K562 (cell line): ENCODE results near the gene SYNPR. TPM values are rescaled to one million over a fixed set of nuclear protein-coding genes. Genes with fewer than 3 reads are reported as not detected.

ENCODE experiments used
- ATAC-seq: fragments of 200-7000 bp; cut with Tn5 transposase; 3 replicates; pipeline ENCODE4 v1.9.1; 2020; ENCODE audit warnings: moderate library complexity
- BruUV-seq: library from RNA; stranded (reverse); fragments of 400-500 nt; replicated peaks from 2 replicates; lab custom pipeline; 2021; lab: Mats Ljungman, UMichigan
- CTCF ChIA-PET: fragments of 300-600 bp; formaldehyde crosslinking; extraction: SDS; loops from one replicate; lab custom pipeline; 2021; ENCODE audit warnings: low intra/inter-chr PET ratio; lab: Yijun Ruan, JAX
- POLR2A ChIA-PET: fragments of 300-600, 350-650 bp; sonication (Branson Sonifier 250); formaldehyde crosslinking; extraction: SDS; loops from one replicate; lab custom pipeline; 2021; ENCODE audit warnings: antibody characterized with exemption, inconsistent platforms; lab: Yijun Ruan, JAX
- DNase-seq, 4 experiments: peaks; one replicate each; pipeline versions ENCODE4 v3.0.0 to v3.0.0-alpha.2; 2011 to 2018; ENCODE audit warnings: low spot score in 3 of 4, mixed read lengths in 3 of 4; ENCODE audit errors: extremely low read depth in 1 of 4
- FAIRE-seq: peaks from 2 replicates; lab custom pipeline; 2011; peaks lifted over from hg19 to GRCh38; lab: Jason Lieb, UNC
- H2AFZ ChIP-seq: 2 replicates; pipeline ENCODE4 v1.6.0; 2011; ENCODE audit warnings: low read depth, low read length, control low read depth, inconsistent platforms
- H3K27ac ChIP-seq: fragments of 200-600 bp; 3 replicates; pipeline ENCODE4 v1.8.0; 2011; ENCODE audit warnings: low read depth, mild to moderate bottlenecking, control low read depth, inconsistent platforms, low read length, moderate library complexity, mixed read lengths; ENCODE audit errors: extremely low read depth
- H3K27me3 ChIP-seq, 2 experiments: fragments of 300-600 bp in 1 of 2; 2 replicates in 1 of 2; 3 replicates in 1 of 2; pipeline versions ENCODE4 v1.6.0 to v1.8.0; 2011; ENCODE audit warnings: inconsistent platforms in 2 of 2, low read length in 2 of 2, mild to moderate bottlenecking in 1 of 2, mixed read lengths in 1 of 2, moderate library complexity in 1 of 2; ENCODE audit not compliant: control insufficient read depth in 2 of 2, insufficient read depth in 2 of 2
- H3K36me3 ChIP-seq: fragments of 300-600 bp; 3 replicates; pipeline ENCODE4 v1.8.0; 2011; ENCODE audit warnings: mild to moderate bottlenecking, low read length, inconsistent platforms; ENCODE audit not compliant: control insufficient read depth, insufficient read depth
- H3K4me1 ChIP-seq, 2 experiments: fragments of 200-600 bp in 1 of 2; replicated peaks in 1 of 2; 2 replicates in 1 of 2; 3 replicates in 1 of 2; pipeline versions ENCODE4 v1.5.1 to v1.8.0; 2011; ENCODE audit warnings: inconsistent platforms in 2 of 2, low read length in 2 of 2, mild to moderate bottlenecking in 1 of 2, mixed read lengths in 1 of 2, moderate library complexity in 1 of 2; ENCODE audit not compliant: control insufficient read depth in 2 of 2, insufficient read depth in 2 of 2
- H3K4me2 ChIP-seq: 2 replicates; pipeline ENCODE4 v1.6.1; 2011; ENCODE audit warnings: low read length, control low read depth, inconsistent platforms, mixed read lengths; ENCODE audit not compliant: insufficient read depth
- H3K4me3 ChIP-seq: fragments of 200-600 bp; sonication (generic), shearing (Covaris generic); 2 replicates; pipeline ENCODE4 v1.5.1; 2016; ENCODE audit warnings: control low read depth, inconsistent platforms
- H3K79me2 ChIP-seq: fragments of 200-600 bp; 3 replicates; pipeline ENCODE4 v1.8.0; 2011; ENCODE audit warnings: low read length, inconsistent platforms; ENCODE audit not compliant: control insufficient read depth, insufficient read depth
- H3K9ac ChIP-seq, 2 experiments: 2 replicates each; pipeline versions ENCODE4 v1.6.0 to v1.6.1; 2011; ENCODE audit warnings: low read depth in 2 of 2, low read length in 2 of 2, control low read depth in 1 of 2, inconsistent platforms in 1 of 2, mild to moderate bottlenecking in 1 of 2, mixed read lengths in 1 of 2; ENCODE audit not compliant: insufficient read depth in 1 of 2
- H3K9me1 ChIP-seq: one replicate; pipeline ENCODE4 v1.6.0; 2011; ENCODE audit warnings: inconsistent platforms, mild to moderate bottlenecking, low read length, moderate library complexity; ENCODE audit not compliant: control insufficient read depth, insufficient read depth
- H3K9me3 ChIP-seq: replicated peaks from 2 replicates; pipeline ENCODE4 v1.5.1; 2011; ENCODE audit warnings: low read depth, low read length, inconsistent platforms; ENCODE audit not compliant: control insufficient read depth, insufficient read depth
- H4K20me1 ChIP-seq: replicated peaks from 2 replicates; pipeline ENCODE4 v1.6.1; 2011; ENCODE audit warnings: low read length, inconsistent platforms, mixed read lengths; ENCODE audit not compliant: control insufficient read depth, insufficient read depth
- HINFP ChIP-seq: fragments of 450-650 bp; conservative IDR thresholded peaks from 2 replicates; pipeline ENCODE4 v1.6.1; 2016; ENCODE audit warnings: missing genetic modification characterization, low read depth, mild to moderate bottlenecking, control low read depth, missing compliant biosample characterization
- KLF1 ChIP-seq: fragments of 450-650 bp; IDR thresholded peaks from 2 replicates; pipeline ENCODE4 v1.6.1; 2016; ENCODE audit warnings: missing genetic modification characterization, missing compliant biosample characterization
- KLF6 ChIP-seq: fragments of 250-450 bp; sonication (Bioruptor Pico); IDR thresholded peaks from 2 replicates; pipeline ENCODE4 v1.4.0; 2020; ENCODE audit warnings: mild to moderate bottlenecking, moderate library complexity, borderline replicate concordance
- MIER1 ChIP-seq: fragments of 450-650 bp; IDR thresholded peaks from 2 replicates; pipeline ENCODE4 v1.6.1; 2016; ENCODE audit warnings: antibody characterized with exemption, mild to moderate bottlenecking, low read depth
- SMARCC2 ChIP-seq: fragments of 450-650 bp; IDR thresholded peaks from 2 replicates; pipeline ENCODE4 v1.6.1; 2017; ENCODE audit warnings: antibody characterized with exemption, moderate library complexity, mild to moderate bottlenecking, low read depth
- ZNF639 ChIP-seq, 2 experiments: fragments of 200-800 bp in 1 of 2; sonication (Bioruptor generic) in 1 of 2; sonication (generic) in 1 of 2; formaldehyde crosslinking in 1 of 2; IDR thresholded peaks in 1 of 2; conservative IDR thresholded peaks in 1 of 2; 2 replicates each; pipeline versions ENCODE4 v1.5.0 to v1.6.1; 2016 to 2020; ENCODE audit warnings: missing compliant biosample characterization in 1 of 2, missing genetic modification characterization in 1 of 2, missing genetic modification reagents in 1 of 2
- WGBS: fragments of 100-300 bp; shearing (Covaris generic); methylation state at CpG from one replicate; pipeline ENCODE4 v1.1.6; 2016; ENCODE audit warnings: low coverage, mixed read lengths; ENCODE audit not compliant: insufficient coverage; ENCODE audit errors: missing lambda C conversion rate; 5-methylcytosine and 5-hydroxymethylcytosine counted together
- in situ Hi-C: fragments of 300-500 bp; cut with MboI; formaldehyde crosslinking; loops from 4 replicates; pipeline ENCODE4 v1.15.0; 2018; ENCODE audit warnings: inconsistent platforms, mixed read lengths
- intact Hi-C: fragments of 100-400 bp; cut with micrococcal nuclease; formaldehyde crosslinking; loops from 2 replicates; pipeline ENCODE4 v1.14.2; 2022
- polyA plus RNA-seq, 8 experiments: library from polyadenylated mRNA; depleted of rRNA in 4 of 8; stranded (reverse) in 5 of 8; unstranded in 3 of 8; fragments of >200 nt; fragmentation: Nextera tagmentation in 2 of 8; fragmentation: Illumina TruSeq in 1 of 8; extraction: Ambion mirVana in 2 of 8; extraction: Trizol in 1 of 8; gene quantifications; 2 replicates each; pipeline versions ENCODE4 v1.2.1 to v1.2.3, GENCODE V29; 2011 to 2014; ENCODE audit warnings: inconsistent platforms in 1 of 8, missing spikeins in 1 of 8
- total RNA-seq, 7 experiments: library from RNA; depleted of rRNA in 6 of 7; stranded (reverse); fragments of >200 nt in 6 of 7; fragmentation: Illumina TruSeq in 2 of 7; extraction: Trizol in 2 of 7; gene quantifications; 2 replicates each; pipeline versions ENCODE4 v1.2.1 to v1.2.3, GENCODE V29; 2011 to 2021; ENCODE audit warnings: low replicate concordance in 1 of 7

Gene SYNPR
- total and polyA plus RNA-seq, 9 of the 15 experiments (the other 6 are each of a cell fraction or from before 2014, with no cell fraction given), result not detected

GRCh38 chr3:63642488-63642887, 364.4 kb downstream of the SYNPR start:
- 0% methylated on average over 1 of the region's 1 CpG for WGBS

More at GRCh38 chr3:63642488-63642887, 364.4 kb downstream of the SYNPR start:
- DNase-seq, result no peak
- H2AFZ ChIP-seq, result no peak overlapping the region
- H3K4me3 ChIP-seq, result no peak overlapping the region
- no peak overlapping the region for H3K9ac ChIP-seq
- no peaks in the 10 kb centered on the region for H3K4me1 ChIP-seq
- no peaks in the 10 kb centered on the region for H3K27me3 ChIP-seq
- in situ Hi-C loops, result no loop called here
- TF ChIP-seq MIER1 (no peak), HINFP (tag) (no peak), KLF1 (no peak), SMARCC2 (no peak), KLF6 (CRISPR knock-in tag) (no peak), ZNF639 (CRISPR knock-in tag; conservative IDR thresholded peaks at IDR 0.05 in 1 of 2, IDR thresholded peaks at IDR 0.05 in 1 of 2) (no peak)
- H3K36me3 ChIP-seq, result no peaks in the 10 kb centered on the region
- intact Hi-C loops, result no loop called here
- no TSS peak for BruUV-seq
- H3K27ac ChIP-seq, result no peak overlapping the region
- ATAC-seq, result no peak
- H3K4me2 ChIP-seq, result no peak overlapping the region
- no peaks in the 10 kb centered on the region for H3K79me2 ChIP-seq
- H4K20me1 ChIP-seq, result no peaks in the 10 kb centered on the region
- ChIA-PET CTCF (no interaction called here), POLR2A (no interaction called here)
- no peaks in the 10 kb centered on the region for H3K9me3 ChIP-seq
- H3K9me1 ChIP-seq, result no peaks in the 10 kb centered on the region
- FAIRE-seq, result no peak
